B cell (primary cell): Measurements from ENCODE around the gene COBLL1. TPM values are rescaled to one million over a fixed set of nuclear protein-coding genes. Genes with fewer than 3 reads are reported as not detected.

Source experiments
- ATAC-seq: fragments of 200-7000 bp; cut with Tn5 transposase; one replicate; pipeline ENCODE4 v1.10.0; 2021; ENCODE audit warnings: low read depth, mild to moderate bottlenecking, moderate number of reproducible peaks, moderate library complexity
- CTCF ChIA-PET: fragments of 350-600 bp; sonication (Branson Sonifier 250); formaldehyde crosslinking; loops from one replicate; lab custom pipeline; 2021; ENCODE audit warnings: antibody characterized with exemption, inconsistent platforms; lab: Charles Lee
- POLR2A ChIA-PET: fragments of 350-600 bp; sonication (Branson Sonifier 250); formaldehyde crosslinking; loops from one replicate; lab custom pipeline; 2021; ENCODE audit warnings: antibody characterized with exemption; lab: Charles Lee
- DNase-seq: peaks from one replicate; pipeline ENCODE4 v3.0.0; 2013
- H2AFZ ChIP-seq: 2 replicates; pipeline ENCODE4 v1.6.1; 2012; ENCODE audit warnings: mild to moderate bottlenecking, low read depth, low read length; ENCODE audit not compliant: insufficient read depth, poor library complexity, severe bottlenecking
- H3K27ac ChIP-seq, 2 donors: 1 replicate in 1 of 2; 2 replicates in 1 of 2; pipeline ENCODE4 v1.5.1; 2012 to 2013; ENCODE audit warnings: low read length in 2 of 2, mild to moderate bottlenecking in 2 of 2, moderate library complexity in 1 of 2
- H3K27me3 ChIP-seq, 4 experiments: fragments of 200-600 bp in 1 of 4; sonication (generic) in 1 of 4; replicated peaks in 1 of 4; 1 replicate in 2 of 4; 2 replicates in 2 of 4; pipeline versions ENCODE4 v1.6.1 to v1.7.0; 2013 to 2016; ENCODE audit warnings: low read length in 3 of 4, mild to moderate bottlenecking in 2 of 4, mixed read lengths in 1 of 4, moderate library complexity in 1 of 4; ENCODE audit not compliant: insufficient read depth in 4 of 4, control insufficient read depth in 3 of 4; ENCODE audit errors: control extremely low read depth in 1 of 4
- H3K36me3 ChIP-seq, 2 experiments: replicated peaks in 1 of 2; 1 replicate in 1 of 2; 2 replicates in 1 of 2; pipeline versions ENCODE4 v1.6.1 to v1.7.1; 2013; ENCODE audit warnings: low read length in 1 of 2; ENCODE audit not compliant: insufficient read depth in 2 of 2, control insufficient read depth in 1 of 2; ENCODE audit errors: control extremely low read depth in 1 of 2, extremely low read depth in 1 of 2
- H3K4me1 ChIP-seq, 2 donors: fragments of 200-600 bp in 1 of 2; sonication (generic) in 1 of 2; 1 replicate in 1 of 2; 2 replicates in 1 of 2; pipeline versions ENCODE4 v1.5.1 to v1.6.1; 2013 to 2017; ENCODE audit warnings: low read length in 2 of 2; ENCODE audit not compliant: control insufficient read depth in 2 of 2, insufficient read depth in 2 of 2
- H3K4me2 ChIP-seq: replicated peaks from 2 replicates; pipeline ENCODE3; 2012; ENCODE audit warnings: mild to moderate bottlenecking, low read depth, low read length; ENCODE audit not compliant: poor library complexity, severe bottlenecking
- H3K4me3 ChIP-seq, 5 experiments: fragments of 200-600 bp in 1 of 5; sonication (generic) in 1 of 5; 1 replicate in 3 of 5; 2 replicates in 2 of 5; pipeline versions ENCODE4 v1.5.1 to v1.7.0; 2011 to 2016; ENCODE audit warnings: low read length in 4 of 5, mild to moderate bottlenecking in 4 of 5, low read depth in 2 of 5, control low read depth in 1 of 5, moderate library complexity in 1 of 5; ENCODE audit not compliant: insufficient read depth in 1 of 5; ENCODE audit errors: control extremely low read depth in 1 of 5, extremely low read depth in 1 of 5
- H3K79me2 ChIP-seq: fragments of 200-600 bp; sonication (generic); one replicate; pipeline ENCODE4 v1.6.0; 2016; ENCODE audit warnings: low read length; ENCODE audit not compliant: control insufficient read depth, insufficient read depth
- H3K9ac ChIP-seq: fragments of 200-600 bp; sonication (generic); 2 replicates; pipeline ENCODE4 v1.6.1; 2017; ENCODE audit warnings: mild to moderate bottlenecking, low read length, moderate library complexity
- H3K9me3 ChIP-seq, 3 donors: one replicate each; pipeline versions ENCODE4 v1.6.1 to v1.7.1; 2013; ENCODE audit warnings: low read length in 2 of 3; ENCODE audit not compliant: control insufficient read depth in 2 of 3, insufficient read depth in 1 of 3; ENCODE audit errors: control extremely low read depth in 1 of 3
- H4K20me1 ChIP-seq: 2 replicates; pipeline ENCODE4 v1.6.0; 2012; ENCODE audit warnings: mild to moderate bottlenecking, low read length; ENCODE audit not compliant: insufficient read depth, control insufficient read depth, poor library complexity, severe bottlenecking
- H3K27ac Mint-ChIP-seq: one replicate; pipeline ENCODE4 v1.8.0; 2021; ENCODE audit warnings: mixed read lengths
- H3K27me3 Mint-ChIP-seq: one replicate; pipeline ENCODE4 v1.8.0; 2021; ENCODE audit warnings: mixed read lengths
- H3K4me1 Mint-ChIP-seq: one replicate; pipeline ENCODE4 v1.8.0; 2021; ENCODE audit warnings: mixed read lengths
- H3K4me3 Mint-ChIP-seq: one replicate; pipeline ENCODE4 v1.8.0; 2021; ENCODE audit warnings: mixed read lengths
- H3K9me3 Mint-ChIP-seq: one replicate; pipeline ENCODE4 v1.8.0; 2022; ENCODE audit warnings: mixed read lengths; ENCODE audit not compliant: insufficient read depth
- EZH2 ChIP-seq: IDR thresholded peaks from 2 replicates; pipeline ENCODE4 v1.6.1; 2012; ENCODE audit warnings: borderline replicate concordance, low read depth, mild to moderate bottlenecking, moderate library complexity, low read length; ENCODE audit not compliant: insufficient read depth, poor library complexity, severe bottlenecking
- WGBS: methylation state at CpG from one replicate; pipeline ENCODE4 v1.1.5; 2013; ENCODE audit warnings: missing lambda C conversion rate; ENCODE audit not compliant: insufficient coverage; 5-methylcytosine and 5-hydroxymethylcytosine counted together
- intact Hi-C: fragments of 100-400 bp; cut with micrococcal nuclease; formaldehyde crosslinking; loops from one replicate; pipeline ENCODE4 v1.10.0; 2022
- polyA plus RNA-seq: library from polyadenylated mRNA; depleted of rRNA; stranded (reverse); fragments of >200 nt; gene quantifications from 2 replicates; pipeline ENCODE4 v1.2.3, GENCODE V29; 2012
- total RNA-seq, 2 donors: library from RNA; stranded (reverse); fragments of 120-200 nt in 1 of 2; gene quantifications; 1 replicate in 1 of 2; 2 replicates in 1 of 2; pipeline versions ENCODE4 v1.2.3 to v1.2.4, GENCODE V29; 2013 to 2022
- TF ChIP-seq, protein P1 (sequence below): fragments of 200-600 bp; IDR thresholded peaks from one replicate; pipeline ENCODE4 v1.8.0; 2022; ENCODE audit warnings: antibody characterized with exemption, mild to moderate bottlenecking

The COBLL1 gene
- total and polyA plus RNA-seq, 2 donors (not counting 1 experiment from before 2014, with no cell fraction given): 45.1 to 234 TPM

DNA sequence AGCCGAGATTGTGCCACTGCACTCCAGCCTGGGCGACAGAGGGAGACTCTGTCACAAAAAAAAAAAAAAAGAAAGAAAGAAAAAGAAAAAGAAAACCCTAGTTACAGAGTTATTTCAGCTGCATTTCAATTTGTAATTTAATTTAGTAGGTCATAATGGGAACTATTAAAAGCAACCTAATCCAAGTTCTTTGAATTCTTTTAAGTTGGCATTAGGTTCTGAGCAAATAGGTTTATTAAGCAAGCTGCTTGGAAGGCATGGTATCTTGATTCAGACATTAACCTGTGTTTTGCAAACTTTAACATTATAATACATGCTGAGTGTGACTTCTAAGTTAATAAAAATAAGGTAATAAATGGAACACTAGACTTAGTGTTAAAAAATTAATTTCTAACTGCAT, 29.8 kb upstream of the COBLL1 start:
- no peak for ATAC-seq
- H3K9ac ChIP-seq: no peak overlapping the region

GRCh38 chr2:164869420-164869772, 27.8 kb upstream of the COBLL1 start:
- TF ChIP-seq, protein P1, sequence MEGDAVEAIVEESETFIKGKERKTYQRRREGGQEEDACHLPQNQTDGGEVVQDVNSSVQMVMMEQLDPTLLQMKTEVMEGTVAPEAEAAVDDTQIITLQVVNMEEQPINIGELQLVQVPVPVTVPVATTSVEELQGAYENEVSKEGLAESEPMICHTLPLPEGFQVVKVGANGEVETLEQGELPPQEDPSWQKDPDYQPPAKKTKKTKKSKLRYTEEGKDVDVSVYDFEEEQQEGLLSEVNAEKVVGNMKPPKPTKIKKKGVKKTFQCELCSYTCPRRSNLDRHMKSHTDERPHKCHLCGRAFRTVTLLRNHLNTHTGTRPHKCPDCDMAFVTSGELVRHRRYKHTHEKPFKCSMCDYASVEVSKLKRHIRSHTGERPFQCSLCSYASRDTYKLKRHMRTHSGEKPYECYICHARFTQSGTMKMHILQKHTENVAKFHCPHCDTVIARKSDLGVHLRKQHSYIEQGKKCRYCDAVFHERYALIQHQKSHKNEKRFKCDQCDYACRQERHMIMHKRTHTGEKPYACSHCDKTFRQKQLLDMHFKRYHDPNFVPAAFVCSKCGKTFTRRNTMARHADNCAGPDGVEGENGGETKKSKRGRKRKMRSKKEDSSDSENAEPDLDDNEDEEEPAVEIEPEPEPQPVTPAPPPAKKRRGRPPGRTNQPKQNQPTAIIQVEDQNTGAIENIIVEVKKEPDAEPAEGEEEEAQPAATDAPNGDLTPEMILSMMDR: no peak
- no peak for TF ChIP-seq EZH2
- H3K27ac Mint-ChIP-seq: no peak overlapping the region
- H3K4me3 Mint-ChIP-seq: no peak overlapping the region
- DNase-seq (no peak), ATAC-seq (no peak)
- POLR2A ChIA-PET: no interaction called here
- intact Hi-C loops: no loop called here
- no peak overlapping the region for H2AFZ ChIP-seq
- H3K27me3 Mint-ChIP-seq: no peaks in the 10 kb centered on the region
- H3K9me3 Mint-ChIP-seq: no peaks in the 10 kb centered on the region
- H3K27me3 ChIP-seq: no peaks in the 10 kb centered on the region
- peaks cover 36% of the 10 kb centered on the region for H3K4me1 Mint-ChIP-seq
- H3K27ac ChIP-seq: no peak overlapping the region
- no peaks in the 10 kb centered on the region for H4K20me1 ChIP-seq
- CTCF ChIA-PET: no interaction called here
- peaks cover 27 to 35% of the 10 kb centered on the region in 2 donors for H3K4me1 ChIP-seq
- H3K9ac ChIP-seq: no peak overlapping the region
- H3K36me3 ChIP-seq: no peaks in the 10 kb centered on the region
- H3K79me2 ChIP-seq: no peaks in the 10 kb centered on the region
- no peak overlapping the region for H3K4me3 ChIP-seq
- no peak overlapping the region for H3K4me2 ChIP-seq
- no peaks in the 10 kb centered on the region for H3K9me3 ChIP-seq

More for the DNA sequence above, 29.8 kb upstream of the COBLL1 start:
- no peaks in the 10 kb centered on the region for H3K9me3 Mint-ChIP-seq
- Histone ChIP-seq H3K4me2 (no peak overlapping the region), H4K20me1 (no peaks in the 10 kb centered on the region), H3K27ac (no peak overlapping the region), H3K27me3 (no peaks in the 10 kb centered on the region), H2AFZ (no peak overlapping the region), H3K4me3 (no peak overlapping the region), H3K36me3 (no peaks in the 10 kb centered on the region), H3K4me1 (peaks cover 20 to 23% of the 10 kb centered on the region in 2 donors), H3K79me2 (no peaks in the 10 kb centered on the region), H3K9me3 (no peaks in the 10 kb centered on the region)
- no peak overlapping the region for H3K27ac Mint-ChIP-seq
- peaks cover 25% of the 10 kb centered on the region for H3K4me1 Mint-ChIP-seq
- ChIA-PET POLR2A (no interaction called here), CTCF (interaction anchor here (1.0 to 1.8 kb wide), 2 partner anchors 29 to 43 kb away, joined by 3 to 8 read pairs; partner anchors contain the start of gene COBLL1)
- H3K4me3 Mint-ChIP-seq: no peak overlapping the region
- intact Hi-C loops: no loop called here
- no CpG with 5 or more reads among the region's 2 CpGs for WGBS
- DNase-seq: no peak
- no peaks in the 10 kb centered on the region for H3K27me3 Mint-ChIP-seq
- no peak for TF ChIP-seq EZH2
- TF ChIP-seq, protein P1: no peak
